Measurements from ENCODE around the gene SLC25A29.

DNA sequence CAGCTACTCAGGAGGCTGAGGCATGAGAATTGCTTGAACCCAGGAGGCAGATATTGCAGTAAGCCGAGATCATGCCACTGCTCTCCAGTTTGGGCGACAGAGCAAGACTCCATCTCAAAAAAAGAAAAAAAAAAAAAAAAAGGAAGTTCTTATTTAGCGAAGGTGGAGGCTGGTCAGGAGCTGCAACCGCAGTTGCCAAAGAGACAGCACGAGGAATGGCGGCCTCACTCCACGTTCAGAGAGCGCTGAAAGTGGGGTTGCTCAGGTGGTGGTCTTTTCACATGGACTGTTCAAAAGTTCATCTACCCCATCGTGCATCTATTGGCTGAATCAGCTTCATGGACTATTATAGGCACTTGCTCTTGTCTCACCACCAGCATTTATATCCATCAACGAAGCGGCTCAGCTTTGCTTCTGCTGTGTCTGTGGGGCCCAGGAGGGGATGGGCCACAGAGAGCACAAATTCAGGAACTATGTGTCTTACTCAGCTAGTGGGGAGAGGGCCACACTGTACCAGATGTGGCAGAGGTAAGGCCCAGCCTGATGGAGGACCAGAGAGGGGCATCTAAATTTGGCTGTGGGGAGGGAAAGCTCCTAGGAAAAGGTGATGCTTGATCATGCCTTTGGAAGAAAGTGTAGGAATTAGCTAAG is 44.2 kb upstream of the SLC25A29 start:
- TF ChIP-seq, protein P1, sequence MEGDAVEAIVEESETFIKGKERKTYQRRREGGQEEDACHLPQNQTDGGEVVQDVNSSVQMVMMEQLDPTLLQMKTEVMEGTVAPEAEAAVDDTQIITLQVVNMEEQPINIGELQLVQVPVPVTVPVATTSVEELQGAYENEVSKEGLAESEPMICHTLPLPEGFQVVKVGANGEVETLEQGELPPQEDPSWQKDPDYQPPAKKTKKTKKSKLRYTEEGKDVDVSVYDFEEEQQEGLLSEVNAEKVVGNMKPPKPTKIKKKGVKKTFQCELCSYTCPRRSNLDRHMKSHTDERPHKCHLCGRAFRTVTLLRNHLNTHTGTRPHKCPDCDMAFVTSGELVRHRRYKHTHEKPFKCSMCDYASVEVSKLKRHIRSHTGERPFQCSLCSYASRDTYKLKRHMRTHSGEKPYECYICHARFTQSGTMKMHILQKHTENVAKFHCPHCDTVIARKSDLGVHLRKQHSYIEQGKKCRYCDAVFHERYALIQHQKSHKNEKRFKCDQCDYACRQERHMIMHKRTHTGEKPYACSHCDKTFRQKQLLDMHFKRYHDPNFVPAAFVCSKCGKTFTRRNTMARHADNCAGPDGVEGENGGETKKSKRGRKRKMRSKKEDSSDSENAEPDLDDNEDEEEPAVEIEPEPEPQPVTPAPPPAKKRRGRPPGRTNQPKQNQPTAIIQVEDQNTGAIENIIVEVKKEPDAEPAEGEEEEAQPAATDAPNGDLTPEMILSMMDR (optimal IDR thresholded peaks at IDR 0.05 in 1 of 3, IDR thresholded peaks at IDR 0.05 in 1 of 3, conservative IDR thresholded peaks at IDR 0.05 in 1 of 3; ENCODE audit: extremely low read depth in 1 of 3, insufficient read depth in 2 of 3, low read length in 3 of 3): no peak
- no peak for TF ChIP-seq EZH2 (IDR thresholded peaks at IDR 0.05; ENCODE audit: low read length)
